Ectodermal cell (in vitro differentiated cells): ENCODE measurements around the gene C12orf75.
A peak's percentile ranks its signal among the peaks of the same experiment; 100 is the strongest.
"Not testable (repeated sequence)": the region's sequence is repeated elsewhere in the genome, so short reads cannot be mapped to it uniquely, and the experiment has no call there.

Experiments
- H3K27ac ChIP-seq: 2 replicates; pipeline ENCODE4 v1.7.0; 2013; ENCODE audit warnings: mild to moderate bottlenecking, low read depth, low read length; ENCODE audit not compliant: insufficient read depth, poor library complexity, severe bottlenecking
- H3K27me3 ChIP-seq: 2 replicates; pipeline ENCODE4 v1.7.0; 2013; ENCODE audit warnings: mild to moderate bottlenecking, low read length; ENCODE audit not compliant: insufficient read depth, control insufficient read depth, poor library complexity, severe bottlenecking
- H3K36me3 ChIP-seq: one replicate; pipeline ENCODE4 v1.7.0; 2013; ENCODE audit warnings: low read length; ENCODE audit not compliant: control insufficient read depth, insufficient read depth
- H3K4me1 ChIP-seq: one replicate; pipeline ENCODE4 v1.7.0; 2013; ENCODE audit warnings: low read length; ENCODE audit not compliant: control insufficient read depth, insufficient read depth
- H3K4me3 ChIP-seq: 2 replicates; pipeline ENCODE4 v1.7.0; 2013; ENCODE audit warnings: low read depth, low read length, control low read depth; ENCODE audit not compliant: insufficient read depth
- H3K9me3 ChIP-seq: 2 replicates; pipeline ENCODE4 v1.7.0; 2013; ENCODE audit warnings: mild to moderate bottlenecking, low read length, moderate library complexity; ENCODE audit not compliant: control insufficient read depth
- WGBS, 2 experiments: methylation state at CpG; one replicate each; pipeline ENCODE4 v1.1.7; 2013; ENCODE audit warnings: missing lambda C conversion rate in 2 of 2; 5-methylcytosine and 5-hydroxymethylcytosine counted together

Gene C12orf75

GRCh38 chr12:105319691-105320209 lies 10.7 kb upstream of the C12orf75 start:
- Histone ChIP-seq H3K27me3 (no peaks in the 10 kb centered on the region), H3K36me3 (no peaks in the 10 kb centered on the region), H3K4me3 (no peak overlapping the region), H3K9me3 (no peaks in the 10 kb centered on the region), H3K27ac (no peak overlapping the region), H3K4me1 (no peaks in the 10 kb centered on the region)
- WGBS, 2 experiments = 85 to 88% methylated on average over 8 of the region's 8 CpGs

DNA sequence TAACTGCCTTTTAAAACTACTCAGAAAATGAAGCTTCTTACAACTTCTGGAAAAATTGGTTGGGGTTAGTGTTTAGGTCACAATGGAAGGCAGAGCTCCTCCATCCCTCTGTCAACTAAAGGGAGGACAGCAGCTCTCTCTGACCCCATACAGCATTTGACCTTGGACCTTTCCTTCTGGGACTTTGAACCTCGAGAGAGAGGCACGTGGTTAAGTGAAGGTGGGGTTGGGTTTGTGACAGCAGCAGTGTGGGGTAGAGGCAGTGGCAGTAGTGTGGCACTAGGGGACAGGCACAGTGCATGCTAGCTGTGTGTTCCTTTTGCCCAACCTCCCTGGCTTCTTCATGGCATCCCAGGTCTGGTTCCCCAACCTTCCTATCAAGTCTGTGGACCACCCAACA lies 9.4 kb upstream of the C12orf75 start:
- 69 to 81% methylated on average over 2 of the region's 2 CpGs for WGBS, 2 experiments
- Histone ChIP-seq H3K4me3 (no peak overlapping the region), H3K4me1 (no peaks in the 10 kb centered on the region), H3K36me3 (no peaks in the 10 kb centered on the region), H3K27me3 (no peaks in the 10 kb centered on the region), H3K27ac (no peak overlapping the region), H3K9me3 (no peaks in the 10 kb centered on the region)

DNA sequence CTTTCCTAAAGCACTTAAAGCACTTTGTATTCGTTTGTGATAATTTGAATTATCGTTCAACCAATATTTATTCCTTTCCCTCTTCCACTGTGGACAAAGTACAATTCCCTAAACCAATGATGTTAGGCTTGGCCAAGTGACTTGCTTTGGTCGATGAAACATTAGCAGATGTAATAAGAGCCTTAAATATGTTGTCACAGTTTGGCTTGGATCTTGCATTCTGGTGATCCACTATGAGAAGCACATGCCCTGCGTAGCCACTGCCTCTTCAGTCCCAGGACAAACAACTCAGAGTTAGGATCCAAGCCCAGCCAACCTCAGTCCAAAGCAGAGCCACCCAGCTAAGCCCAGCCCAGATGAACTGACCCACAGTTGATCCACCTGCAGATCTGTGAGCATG lies 8.4 kb upstream of the C12orf75 start:
- no peak overlapping the region for H3K27ac ChIP-seq

DNA sequence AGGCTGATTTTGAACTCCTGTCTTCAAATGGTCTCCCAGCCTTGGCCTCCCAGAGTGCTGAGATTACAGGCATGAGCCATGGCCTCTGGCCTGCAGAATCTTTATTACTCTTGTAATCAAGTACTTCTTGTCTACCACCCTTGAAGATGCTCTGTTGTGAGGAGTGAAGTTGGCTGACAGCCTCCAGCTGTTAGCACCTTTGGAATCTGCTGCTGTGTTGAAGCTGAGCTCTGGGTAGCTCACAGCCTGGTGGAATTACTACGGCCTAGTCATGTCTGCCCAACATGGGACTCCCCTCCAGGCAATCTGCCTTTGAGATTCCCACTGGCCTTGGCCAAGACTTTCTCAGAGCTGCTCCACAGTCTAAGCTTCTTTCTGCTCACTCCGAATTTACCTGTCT lies 5.8 kb upstream of the C12orf75 start:
- no peaks in the 10 kb centered on the region for H3K9me3 ChIP-seq
- no peaks in the 10 kb centered on the region for H3K4me1 ChIP-seq
- no peaks in the 10 kb centered on the region for H3K36me3 ChIP-seq
- WGBS, 2 experiments = 82 to 90% methylated on average over 2 of the region's 2 CpGs
- H3K4me3 ChIP-seq = no peak overlapping the region
- H3K27ac ChIP-seq = no peak overlapping the region
- peaks cover 14% of the 10 kb centered on the region for H3K27me3 ChIP-seq

More for the DNA sequence above, 8.4 kb upstream of the C12orf75 start:
- WGBS, 2 experiments = 96 to 99% methylated on average over 4 of the region's 4 CpGs
- H3K27me3 ChIP-seq = no peaks in the 10 kb centered on the region
- no peaks in the 10 kb centered on the region for H3K36me3 ChIP-seq
- no peaks in the 10 kb centered on the region for H3K9me3 ChIP-seq
- H3K4me1 ChIP-seq = no peaks in the 10 kb centered on the region
- no peak overlapping the region for H3K4me3 ChIP-seq

DNA sequence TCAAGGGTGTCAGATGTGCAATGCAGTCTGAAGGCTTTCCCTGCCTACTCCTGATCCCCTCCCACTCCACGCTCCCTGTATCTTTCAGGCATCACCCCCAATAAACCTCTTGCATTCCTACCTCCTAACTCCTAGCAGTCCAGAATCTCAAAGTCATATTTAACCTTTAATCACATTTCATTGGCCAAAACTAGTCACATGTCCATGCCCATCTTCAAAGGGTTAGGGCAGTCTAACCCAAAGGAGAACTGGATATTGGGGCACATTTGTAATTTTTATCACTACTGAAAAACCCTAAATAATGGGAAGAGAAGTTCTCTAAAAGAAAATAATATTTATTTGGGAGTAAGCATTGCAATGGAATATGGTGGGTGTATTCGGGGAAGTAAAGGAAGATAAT lies 5.4 kb upstream of the C12orf75 start:
- H3K4me3 ChIP-seq = no peak overlapping the region
- H3K27me3 ChIP-seq = peaks cover 14% of the 10 kb centered on the region
- WGBS, 2 experiments = 94 to 98% methylated on average over 2 of the region's 2 CpGs
- H3K4me1 ChIP-seq = peaks cover 2% of the 10 kb centered on the region
- no peak overlapping the region for H3K27ac ChIP-seq
- no peaks in the 10 kb centered on the region for H3K36me3 ChIP-seq
- H3K9me3 ChIP-seq = no peaks in the 10 kb centered on the region

DNA sequence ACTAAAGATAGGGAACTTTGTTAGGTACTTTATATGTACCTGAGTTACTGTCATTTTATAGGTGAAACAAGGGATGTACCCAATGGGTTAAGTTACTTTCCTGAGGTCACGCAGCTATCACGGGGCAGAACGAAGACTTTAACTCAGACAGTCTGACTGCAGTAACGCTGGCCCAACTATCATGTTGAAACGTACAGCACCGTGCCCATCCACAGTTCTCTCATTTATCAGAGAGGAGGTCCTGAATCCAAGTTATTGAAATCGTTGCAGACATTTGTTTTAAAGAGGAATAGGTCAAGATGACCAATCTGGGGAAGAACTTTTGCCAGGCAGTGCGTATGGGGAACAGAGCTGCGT lies 587 bp upstream of the C12orf75 start:
- 44 to 45% methylated on average over 9 of the region's 9 CpGs for WGBS, 2 experiments
- Histone ChIP-seq H3K27me3 (peaks cover 30% of the 10 kb centered on the region), H3K4me1 (peaks cover 12% of the 10 kb centered on the region), H3K4me3 (peak overlapping the region; percentile 71), H3K27ac (no peak overlapping the region), H3K9me3 (no peaks in the 10 kb centered on the region), H3K36me3 (no peaks in the 10 kb centered on the region)

- 3% methylated on average over 46 of the region's 46 CpGs for WGBS, 2 experiments
- H3K27ac ChIP-seq = no peak overlapping the region
These were observed 677 bp downstream of the C12orf75 start for GRCh38 chr12:105330931-105331804.

GRCh38 chr12:105331805-105332251 lies 1.3 kb downstream of the C12orf75 start:
- Histone ChIP-seq H3K4me3 (peak overlapping the region; percentile 71), H3K36me3 (no peaks in the 10 kb centered on the region), H3K4me1 (peaks cover 12% of the 10 kb centered on the region), H3K27ac (no peak overlapping the region), H3K9me3 (no peaks in the 10 kb centered on the region), H3K27me3 (peaks cover 30% of the 10 kb centered on the region)
- WGBS, 2 experiments = 23 to 26% methylated on average over 8 of the region's 8 CpGs

More at GRCh38 chr12:105330931-105331804, 677 bp downstream of the C12orf75 start:
- H3K4me1 ChIP-seq = peaks cover 12% of the 10 kb centered on the region
- H3K4me3 ChIP-seq = peak overlapping the region; percentile 71
- no peaks in the 10 kb centered on the region for H3K9me3 ChIP-seq
- H3K36me3 ChIP-seq = no peaks in the 10 kb centered on the region
- H3K27me3 ChIP-seq = peaks cover 30% of the 10 kb centered on the region

DNA sequence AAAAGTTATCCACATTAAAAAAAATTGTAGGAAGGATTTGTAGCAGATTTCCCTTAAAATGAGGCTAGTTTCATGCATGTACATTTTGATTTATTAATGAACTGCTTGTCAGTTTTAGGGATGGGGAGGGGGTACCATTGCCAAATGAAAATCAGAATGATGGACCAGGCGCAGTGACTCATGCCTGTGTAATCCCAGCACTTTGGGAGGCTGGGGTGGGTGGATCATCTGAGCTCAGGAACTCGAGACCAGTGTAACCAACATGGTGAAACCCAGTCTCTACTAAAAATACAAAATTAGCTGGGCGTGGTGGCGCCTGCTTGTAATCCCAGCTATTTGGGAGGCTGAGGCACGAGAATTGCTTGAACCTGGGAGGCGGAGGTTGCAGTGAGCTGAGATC lies 1.8 kb downstream of the C12orf75 start:
- peaks cover 12% of the 10 kb centered on the region for H3K4me1 ChIP-seq
- H3K4me3 ChIP-seq, H3K9me3 ChIP-seq, H3K36me3 ChIP-seq, H3K27ac ChIP-seq: not testable (repeated sequence)
- 91 to 95% methylated on average over 6 of the region's 6 CpGs for WGBS, 2 experiments
- peaks cover 30% of the 10 kb centered on the region for H3K27me3 ChIP-seq

DNA sequence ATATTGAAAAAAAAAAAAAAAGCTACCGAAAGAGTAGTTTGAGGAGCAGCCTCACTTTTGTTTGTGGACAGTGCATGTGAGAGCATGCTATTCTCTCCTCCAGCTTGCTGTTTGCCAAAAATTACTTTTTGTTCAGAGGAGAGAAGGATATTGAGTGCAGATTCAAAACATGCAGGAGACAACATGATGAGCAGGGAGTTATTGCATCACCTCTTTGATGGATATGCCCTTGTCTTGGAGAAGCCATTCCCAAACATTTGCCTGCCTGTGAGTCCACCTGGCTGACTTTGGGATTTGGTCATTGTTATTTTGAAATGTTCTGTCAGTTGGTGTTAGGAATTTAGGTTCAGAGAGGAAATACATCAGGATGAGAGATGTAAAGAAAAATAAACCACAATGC lies 2.4 kb downstream of the C12orf75 start:
- H3K4me3 ChIP-seq = no peak overlapping the region
- 67 to 95% methylated on average over 1 of the region's 1 CpG for WGBS, 2 experiments
- peaks cover 28% of the 10 kb centered on the region for H3K27me3 ChIP-seq
- no peak overlapping the region for H3K27ac ChIP-seq
- H3K36me3 ChIP-seq = no peaks in the 10 kb centered on the region
- H3K4me1 ChIP-seq = peaks cover 12% of the 10 kb centered on the region
- no peaks in the 10 kb centered on the region for H3K9me3 ChIP-seq
